GM20431 (cell line): Measurements from ENCODE around the gene ACOXL.
"Not testable (repeated sequence)": the region's sequence is repeated elsewhere in the genome, so short reads cannot be mapped to it uniquely, and the experiment has no call there.

ENCODE experiments used
- in situ Hi-C: fragments of 300-500 bp; cut with MseI, MboI; formaldehyde crosslinking; loops from one replicate; pipeline ENCODE4 v1.15.0; 2020; ENCODE audit warnings: low sequenced_read_pairs; ENCODE audit not compliant: unreplicated experiment

Gene ACOXL

GRCh38 chr2:110946902-110947301 lies 214.5 kb downstream of the ACOXL start:
- in situ Hi-C loops, result no loop called here

- in situ Hi-C loops, result no loop called here
These were observed 215.8 kb downstream of the ACOXL start for GRCh38 chr2:110948027-110948674.

- in situ Hi-C loops, result no loop called here
These were observed 217.9 kb downstream of the ACOXL start for GRCh38 chr2:110950281-110950680.

GRCh38 chr2:110955045-110955444 lies 222.7 kb downstream of the ACOXL start:
- in situ Hi-C loops, result no loop called here

GRCh38 chr2:110955556-110955955 lies 223.2 kb downstream of the ACOXL start:
- in situ Hi-C loops, result no loop called here

- in situ Hi-C loops, result no loop called here
These were observed 224.9 kb downstream of the ACOXL start for GRCh38 chr2:110957293-110957692.

DNA sequence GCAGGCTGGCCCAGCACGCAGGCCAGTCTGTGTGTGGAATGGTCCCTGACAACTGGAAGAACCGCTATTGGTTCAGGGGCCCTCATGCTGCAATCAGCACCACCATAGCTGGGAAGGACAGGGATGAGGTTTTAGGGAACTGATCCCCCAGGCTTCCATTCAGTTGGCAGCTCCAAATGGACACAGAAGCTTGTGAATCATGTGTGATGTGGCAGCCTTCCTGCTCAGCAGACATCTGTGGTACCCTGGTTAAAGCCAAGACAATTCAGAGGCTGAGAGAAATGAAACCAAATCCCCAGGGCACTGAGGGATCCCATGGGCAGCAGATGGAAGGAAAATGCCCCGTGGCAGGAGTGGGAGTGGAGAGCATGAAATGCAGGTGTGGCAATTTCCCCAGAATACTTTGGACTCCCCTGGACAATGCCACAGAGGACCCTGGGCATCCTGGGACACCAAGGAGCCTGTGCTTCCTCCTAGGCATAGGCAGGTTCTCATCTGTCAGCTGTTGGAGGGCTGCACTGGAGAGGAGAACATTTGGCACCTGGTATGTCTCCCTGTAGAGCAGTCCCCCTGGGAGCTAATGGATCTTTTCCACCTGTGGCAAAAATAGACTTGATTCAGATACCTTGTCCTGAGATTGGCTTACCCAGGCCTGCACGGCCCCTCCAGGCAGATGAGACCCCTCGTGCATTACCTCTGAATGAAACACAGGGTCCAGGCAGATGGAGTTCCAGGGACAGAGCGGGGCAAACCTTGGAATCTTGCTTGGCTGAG lies 226.2 kb downstream of the ACOXL start:
- in situ Hi-C loops, result no loop called here

- in situ Hi-C loops, result no loop called here
These were observed 226.8 kb downstream of the ACOXL start for GRCh38 chr2:110959198-110959597.

DNA sequence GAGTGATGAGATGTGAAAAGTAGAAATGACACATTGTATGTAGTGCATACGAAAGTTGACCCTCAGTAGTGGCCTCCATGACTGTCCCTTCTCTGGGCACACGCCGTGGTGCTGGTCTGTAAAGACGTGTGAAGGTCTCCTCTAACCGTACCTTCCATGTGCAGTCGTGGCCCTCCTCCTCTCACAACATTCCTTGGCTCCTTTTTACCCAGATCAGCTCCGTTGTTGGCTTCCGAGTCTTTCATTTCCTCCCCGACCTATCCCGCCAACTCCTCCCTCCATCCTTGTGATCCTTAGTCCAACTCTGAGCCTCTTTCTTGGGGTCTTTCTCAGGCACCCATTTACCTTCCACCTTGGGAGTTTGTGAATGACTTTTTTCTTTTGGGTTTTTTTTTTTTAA lies 227.9 kb downstream of the ACOXL start:
- in situ Hi-C loops, result no loop called here

DNA sequence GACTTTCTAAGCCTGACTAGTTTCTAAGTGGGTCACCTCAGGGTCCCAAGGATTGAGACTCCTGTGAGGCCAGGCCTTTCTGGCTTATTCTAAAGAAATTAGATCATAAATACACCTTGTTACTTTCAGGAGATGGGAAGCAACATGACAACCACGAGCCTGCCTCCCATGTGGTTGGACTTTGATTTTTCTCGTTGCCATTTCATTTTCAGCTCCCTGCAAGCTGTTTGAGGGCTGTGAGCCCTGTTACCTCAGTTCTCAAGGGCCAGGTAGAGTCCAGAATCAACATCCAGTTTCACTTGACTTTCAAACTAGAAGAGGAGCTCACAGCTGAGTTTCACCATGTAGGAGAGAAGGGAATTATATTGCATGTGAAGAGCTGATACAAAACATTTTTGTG lies 228.6 kb downstream of the ACOXL start:
- in situ Hi-C loops, result no loop called here

DNA sequence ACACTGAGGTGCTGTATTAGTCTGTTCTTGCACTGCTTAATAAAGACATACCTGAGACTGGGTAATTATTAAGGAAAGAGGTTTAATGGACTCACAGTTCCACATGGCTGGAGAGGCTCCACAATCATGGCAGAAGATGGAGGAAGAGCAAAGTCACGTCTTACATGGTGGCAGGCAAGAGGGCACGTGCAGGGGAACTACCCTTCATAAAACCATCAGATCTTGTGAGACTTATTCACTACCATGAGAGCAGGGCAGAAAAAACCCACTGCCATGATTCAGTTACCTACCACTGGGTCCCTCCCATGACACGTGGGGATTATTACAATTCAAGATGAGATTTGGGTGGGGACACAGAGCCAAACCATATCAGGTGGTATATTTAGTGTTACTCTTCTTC lies 229.3 kb downstream of the ACOXL start:
- in situ Hi-C loops, result not testable (repeated sequence)

- in situ Hi-C loops, result no loop called here
These were observed 237.3 kb downstream of the ACOXL start for GRCh38 chr2:110969696-110970095.

- in situ Hi-C loops, result no loop called here
These were observed 237.8 kb downstream of the ACOXL start for GRCh38 chr2:110970201-110970600.

- in situ Hi-C loops, result no loop called here
These were observed 239.4 kb downstream of the ACOXL start for GRCh38 chr2:110971811-110972210.

- in situ Hi-C loops, result no loop called here
These were observed 240.9 kb downstream of the ACOXL start for GRCh38 chr2:110973262-110973661.

GRCh38 chr2:110977403-110977802 lies 245.0 kb downstream of the ACOXL start:
- in situ Hi-C loops, result no loop called here

GRCh38 chr2:110978148-110978547 lies 245.8 kb downstream of the ACOXL start:
- in situ Hi-C loops, result no loop called here

DNA sequence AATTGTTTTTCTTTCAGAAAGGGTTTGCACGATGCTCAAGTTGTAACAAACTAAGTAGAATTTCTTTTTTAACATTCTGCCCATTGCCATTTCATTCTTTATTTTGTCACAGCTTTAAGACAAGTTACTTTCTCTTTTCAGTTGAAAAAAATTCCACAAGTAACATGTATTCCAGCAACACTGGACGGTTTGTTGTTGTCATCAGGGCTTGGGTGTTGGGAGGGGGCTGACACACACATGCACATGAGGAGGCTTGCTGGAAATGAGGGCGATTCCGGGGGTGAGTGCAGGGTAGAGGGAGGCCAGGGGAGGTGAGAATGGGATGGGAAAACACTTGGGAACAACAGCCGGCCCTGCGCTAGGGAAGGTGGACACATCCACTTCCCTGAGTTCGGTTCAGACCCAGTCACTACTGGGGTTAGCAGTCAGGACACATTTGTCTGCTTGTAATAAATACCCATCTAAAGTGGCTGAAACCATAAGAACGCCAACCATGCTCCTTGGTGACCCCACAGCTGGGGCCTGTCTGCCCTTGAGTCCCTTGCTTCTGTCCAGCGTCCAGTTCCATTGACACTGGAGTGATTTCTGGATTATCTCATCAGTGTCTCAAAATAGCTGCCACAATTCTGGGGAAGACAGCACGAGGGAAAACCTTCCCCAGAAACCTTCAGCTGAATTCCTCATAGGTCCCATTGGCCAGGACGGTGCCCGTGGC lies 246.5 kb downstream of the ACOXL start:
- in situ Hi-C loops, result no loop called here

DNA sequence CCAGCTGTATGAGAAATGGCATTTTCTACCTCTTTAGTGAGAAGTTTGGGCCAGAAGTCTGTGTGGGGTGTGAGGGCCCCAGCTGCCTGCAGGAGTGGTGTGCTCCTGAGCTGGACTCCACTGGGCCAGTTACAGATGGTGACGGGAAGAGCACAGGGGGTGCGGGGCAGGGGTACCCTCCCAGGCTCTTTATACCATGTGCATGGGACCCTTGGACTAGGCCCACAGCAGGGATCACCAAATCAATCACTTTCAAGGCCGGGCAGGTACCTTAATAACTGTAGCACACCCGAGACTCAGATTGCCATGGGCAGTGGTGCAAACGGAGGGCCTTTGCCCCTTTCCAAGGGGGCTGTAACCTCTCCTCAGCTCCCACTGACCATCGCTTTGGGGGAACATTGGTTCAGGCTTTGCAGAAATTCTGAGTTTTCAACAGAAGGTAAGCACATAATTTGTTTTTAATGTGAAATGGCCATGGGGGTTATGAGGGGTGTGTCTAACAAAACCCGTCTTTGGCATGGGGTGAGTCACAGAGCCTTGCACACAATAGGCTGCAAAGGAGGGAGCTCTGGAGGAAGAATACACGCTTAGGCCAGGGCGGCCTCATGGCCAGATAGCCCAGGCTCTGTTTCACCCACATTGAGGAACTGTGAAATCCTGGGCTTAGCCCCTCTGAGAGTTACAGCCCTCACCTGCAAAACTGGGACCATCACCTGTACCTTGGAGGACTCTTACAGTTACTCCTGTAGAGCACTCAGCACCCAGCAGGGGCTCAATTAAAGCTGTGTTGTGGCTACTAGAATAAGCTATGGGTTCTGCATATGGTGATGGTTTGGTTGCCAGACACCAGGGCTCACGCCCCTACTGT lies 247.3 kb downstream of the ACOXL start:
- in situ Hi-C loops, result no loop called here

DNA sequence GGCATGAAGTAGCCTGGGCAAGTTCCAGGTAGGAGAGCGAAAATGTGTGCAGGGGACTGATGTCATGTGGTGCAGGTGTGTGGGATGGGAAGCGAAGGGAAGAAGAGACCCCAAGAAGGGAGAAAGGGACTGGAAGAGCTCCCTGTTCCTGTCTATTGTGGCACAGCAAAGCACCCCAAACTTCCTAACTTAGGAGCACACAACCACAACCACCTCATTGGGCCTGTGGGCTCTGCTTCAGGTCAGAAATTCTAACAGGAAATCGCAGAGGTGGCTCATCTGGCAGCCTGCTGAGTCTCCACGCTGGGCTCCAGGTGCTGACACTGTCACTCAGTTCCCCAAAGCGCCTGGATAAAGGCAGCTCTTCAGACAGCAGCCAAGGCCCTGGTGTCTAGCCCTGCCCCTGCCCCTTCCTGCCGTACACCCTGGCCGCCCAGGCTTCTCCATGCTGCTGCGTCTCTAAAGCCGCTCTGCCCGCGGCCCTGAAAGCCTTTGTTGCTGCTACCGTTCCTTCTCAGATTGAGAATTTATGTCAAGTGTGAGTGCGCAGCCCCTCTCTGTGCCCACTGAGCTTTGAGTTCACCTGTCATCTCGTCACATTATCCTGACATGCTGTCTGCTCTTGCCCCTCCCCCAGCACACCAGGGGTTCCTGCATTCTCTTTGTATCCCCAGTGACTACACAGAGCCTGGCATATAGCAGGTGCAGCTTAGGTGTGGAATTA lies 248.1 kb downstream of the ACOXL start:
- in situ Hi-C loops, result no loop called here
